Measurements from ENCODE around the gene RAX2.

Gene RAX2

GRCh38 chr19:3738477-3739220 is 33.4 kb downstream of the RAX2 start:
- Histone ChIP-seq H3K4me1 (ENCODE audit: insufficient read depth, low read length) (no peaks in the 10 kb centered on the region), H3K27me3 (ENCODE audit: insufficient read depth, low read length, poor library complexity) (no peaks in the 10 kb centered on the region), H3K4me3 (ENCODE audit: low read depth in 1 of 2, low read length in 2 of 2) (no peak overlapping the region), H4K20me1 (ENCODE audit: insufficient read depth, low read length) (no peaks in the 10 kb centered on the region), H3K79me2 (ENCODE audit: insufficient read depth, low read length) (no peaks in the 10 kb centered on the region), H3K4me2 (ENCODE audit: insufficient read depth, low read length) (no peak overlapping the region), H3K9me3 (ENCODE audit: insufficient read depth, low read length, severe bottlenecking) (no peaks in the 10 kb centered on the region), H3K27ac (ENCODE audit: low read length) (no peak overlapping the region), H3K36me3 (ENCODE audit: insufficient read depth, low read length) (no peaks in the 10 kb centered on the region), H2AFZ (ENCODE audit: low read depth, low read length) (no peak overlapping the region), H3K9ac (ENCODE audit: low read depth, low read length) (no peak overlapping the region)
- ATAC-seq (ENCODE audit: insufficient read depth, low read depth) = no peak
- TF ChIP-seq EZH2 (IDR thresholded peaks at IDR 0.05; ENCODE audit: borderline replicate concordance, low read depth, low read length, severe bottlenecking) = no peak
- no peak for TF ChIP-seq CTCF (IDR thresholded peaks at IDR 0.05; ENCODE audit: borderline replicate concordance, extremely low read depth, low read length, poor library complexity, severe bottlenecking)
- DNase-seq = no peak

GRCh38 chr19:3737487-3738205 is 34.4 kb downstream of the RAX2 start:
- Histone ChIP-seq H3K9me3 (ENCODE audit: insufficient read depth, low read length, severe bottlenecking) (no peaks in the 10 kb centered on the region), H3K79me2 (ENCODE audit: insufficient read depth, low read length) (no peaks in the 10 kb centered on the region), H2AFZ (ENCODE audit: low read depth, low read length) (no peak overlapping the region), H3K9ac (ENCODE audit: low read depth, low read length) (no peak overlapping the region), H3K4me3 (ENCODE audit: low read depth in 1 of 2, low read length in 2 of 2) (no peak overlapping the region), H3K4me1 (ENCODE audit: insufficient read depth, low read length) (no peaks in the 10 kb centered on the region), H3K36me3 (ENCODE audit: insufficient read depth, low read length) (no peaks in the 10 kb centered on the region), H4K20me1 (ENCODE audit: insufficient read depth, low read length) (no peaks in the 10 kb centered on the region), H3K27me3 (ENCODE audit: insufficient read depth, low read length, poor library complexity) (no peaks in the 10 kb centered on the region), H3K27ac (ENCODE audit: low read length) (no peak overlapping the region), H3K4me2 (ENCODE audit: insufficient read depth, low read length) (no peak overlapping the region)
- no peak for ATAC-seq (ENCODE audit: insufficient read depth, low read depth)
- DNase-seq = no peak
- TF ChIP-seq EZH2 (IDR thresholded peaks at IDR 0.05; ENCODE audit: borderline replicate concordance, low read depth, low read length, severe bottlenecking) (no peak), CTCF (IDR thresholded peaks at IDR 0.05; ENCODE audit: borderline replicate concordance, extremely low read depth, low read length, poor library complexity, severe bottlenecking) (no peak)

GRCh38 chr19:3736106-3736724 is 35.8 kb downstream of the RAX2 start:
- TF ChIP-seq EZH2 (IDR thresholded peaks at IDR 0.05; ENCODE audit: borderline replicate concordance, low read depth, low read length, severe bottlenecking) (no peak), CTCF (IDR thresholded peaks at IDR 0.05; ENCODE audit: borderline replicate concordance, extremely low read depth, low read length, poor library complexity, severe bottlenecking) (no peak)
- Histone ChIP-seq H3K9me3 (ENCODE audit: insufficient read depth, low read length, severe bottlenecking) (no peaks in the 10 kb centered on the region), H3K4me2 (ENCODE audit: insufficient read depth, low read length) (no peak overlapping the region), H3K79me2 (ENCODE audit: insufficient read depth, low read length) (no peaks in the 10 kb centered on the region), H3K27ac (ENCODE audit: low read length) (no peak overlapping the region), H3K4me3 (ENCODE audit: low read depth in 1 of 2, low read length in 2 of 2) (no peak overlapping the region), H2AFZ (ENCODE audit: low read depth, low read length) (no peak overlapping the region), H4K20me1 (ENCODE audit: insufficient read depth, low read length) (no peaks in the 10 kb centered on the region), H3K27me3 (ENCODE audit: insufficient read depth, low read length, poor library complexity) (no peaks in the 10 kb centered on the region), H3K9ac (ENCODE audit: low read depth, low read length) (no peak overlapping the region), H3K36me3 (ENCODE audit: insufficient read depth, low read length) (no peaks in the 10 kb centered on the region), H3K4me1 (ENCODE audit: insufficient read depth, low read length) (no peaks in the 10 kb centered on the region)
- DNase-seq (no peak), ATAC-seq (ENCODE audit: insufficient read depth, low read depth) (no peak)

Measured in DND-41 (cell line).